ENCODE measurements around the gene TCEANC.

The TCEANC gene

GRCh38 chrX:13654116-13654515 lies 1.2 kb downstream of the TCEANC start:
- peak overlapping the region; percentile 82 for H3K9ac ChIP-seq (ENCODE audit: insufficient read length, low read depth)

GRCh38 chrX:13655674-13656073 lies 2.7 kb downstream of the TCEANC start:
- DNase-seq (ENCODE audit: low read depth, low spot score) = no peak

More at GRCh38 chrX:13654116-13654515, 1.2 kb downstream of the TCEANC start:
- Histone ChIP-seq H3K4me3 (ENCODE audit: insufficient read length, low read depth) (peak overlapping the region; percentile 62), H3K9me3 (ENCODE audit: insufficient read depth, low read length) (no peaks in the 10 kb centered on the region), H3K27me3 (ENCODE audit: insufficient read depth, insufficient read length) (no peaks in the 10 kb centered on the region), H3K36me3 (ENCODE audit: insufficient read depth, insufficient read length, low read length) (no peaks in the 10 kb centered on the region), H3K4me1 (ENCODE audit: insufficient read depth, insufficient read length) (no peaks in the 10 kb centered on the region)
- TF ChIP-seq SUZ12 (IDR thresholded peaks at IDR 0.05; ENCODE audit: extremely low read depth, insufficient read depth, insufficient read length) (no peak), YY1 (IDR thresholded peaks at IDR 0.05; ENCODE audit: insufficient read depth, insufficient read length) (no peak), ZNF274 (IDR thresholded peaks at IDR 0.05; ENCODE audit: low read depth, low read length) (no peak)
- DNase-seq (ENCODE audit: low read depth, low spot score) = no peak

GRCh38 chrX:13658602-13659001 lies 5.7 kb downstream of the TCEANC start:
- H3K4me3 ChIP-seq (ENCODE audit: insufficient read length, low read depth) = no peak overlapping the region
- H3K9me3 ChIP-seq (ENCODE audit: insufficient read depth, low read length) = no peaks in the 10 kb centered on the region
- H3K4me1 ChIP-seq (ENCODE audit: insufficient read depth, insufficient read length) = no peaks in the 10 kb centered on the region
- no peaks in the 10 kb centered on the region for H3K36me3 ChIP-seq (ENCODE audit: insufficient read depth, insufficient read length, low read length)
- DNase-seq (ENCODE audit: low read depth, low spot score) = no peak
- H3K9ac ChIP-seq (ENCODE audit: insufficient read length, low read depth) = no peak overlapping the region
- no peaks in the 10 kb centered on the region for H3K27me3 ChIP-seq (ENCODE audit: insufficient read depth, insufficient read length)
- TF ChIP-seq YY1 (IDR thresholded peaks at IDR 0.05; ENCODE audit: insufficient read depth, insufficient read length) (no peak), ZNF274 (IDR thresholded peaks at IDR 0.05; ENCODE audit: low read depth, low read length) (no peak)

More at GRCh38 chrX:13655674-13656073, 2.7 kb downstream of the TCEANC start:
- Histone ChIP-seq H3K4me1 (ENCODE audit: insufficient read depth, insufficient read length) (no peaks in the 10 kb centered on the region), H3K36me3 (ENCODE audit: insufficient read depth, insufficient read length, low read length) (no peaks in the 10 kb centered on the region), H3K9ac (ENCODE audit: insufficient read length, low read depth) (no peak overlapping the region), H3K9me3 (ENCODE audit: insufficient read depth, low read length) (no peaks in the 10 kb centered on the region), H3K4me3 (ENCODE audit: insufficient read length, low read depth) (no peak overlapping the region), H3K27me3 (ENCODE audit: insufficient read depth, insufficient read length) (no peaks in the 10 kb centered on the region)
- no peak for TF ChIP-seq ZNF274 (IDR thresholded peaks at IDR 0.05; ENCODE audit: low read depth, low read length)
- no peak for TF ChIP-seq SUZ12 (IDR thresholded peaks at IDR 0.05; ENCODE audit: extremely low read depth, insufficient read depth, insufficient read length)
- TF ChIP-seq YY1 (IDR thresholded peaks at IDR 0.05; ENCODE audit: insufficient read depth, insufficient read length) = no peak

- no peak overlapping the region for H3K4me3 ChIP-seq (ENCODE audit: insufficient read length, low read depth)
- peaks cover 3% of the 10 kb centered on the region for H3K36me3 ChIP-seq (ENCODE audit: insufficient read depth, insufficient read length, low read length)
- TF ChIP-seq SUZ12 (IDR thresholded peaks at IDR 0.05; ENCODE audit: extremely low read depth, insufficient read depth, insufficient read length) = no peak
- no peak for TF ChIP-seq YY1 (IDR thresholded peaks at IDR 0.05; ENCODE audit: insufficient read depth, insufficient read length)
- no peak for TF ChIP-seq ZNF274 (IDR thresholded peaks at IDR 0.05; ENCODE audit: low read depth, low read length)
- H3K9me3 ChIP-seq (ENCODE audit: insufficient read depth, low read length) = no peaks in the 10 kb centered on the region
- H3K9ac ChIP-seq (ENCODE audit: insufficient read length, low read depth) = no peak overlapping the region
- no peaks in the 10 kb centered on the region for H3K4me1 ChIP-seq (ENCODE audit: insufficient read depth, insufficient read length)
- H3K27me3 ChIP-seq (ENCODE audit: insufficient read depth, insufficient read length) = no peaks in the 10 kb centered on the region
- no peak for DNase-seq (ENCODE audit: low read depth, low spot score)
Measured at GRCh38 chrX:13659063-13659462, 6.1 kb downstream of the TCEANC start.

GRCh38 chrX:13661735-13662288 lies 8.9 kb downstream of the TCEANC start:
- no peak for DNase-seq (ENCODE audit: low read depth, low spot score)
- H3K4me1 ChIP-seq (ENCODE audit: insufficient read depth, insufficient read length) = no peaks in the 10 kb centered on the region
- no peak overlapping the region for H3K4me3 ChIP-seq (ENCODE audit: insufficient read length, low read depth)
- H3K9ac ChIP-seq (ENCODE audit: insufficient read length, low read depth) = no peak overlapping the region
- H3K27me3 ChIP-seq (ENCODE audit: insufficient read depth, insufficient read length) = no peaks in the 10 kb centered on the region
- H3K9me3 ChIP-seq (ENCODE audit: insufficient read depth, low read length) = no peaks in the 10 kb centered on the region
- TF ChIP-seq ZNF274 (IDR thresholded peaks at IDR 0.05; ENCODE audit: low read depth, low read length) = no peak
- TF ChIP-seq SUZ12 (IDR thresholded peaks at IDR 0.05; ENCODE audit: extremely low read depth, insufficient read depth, insufficient read length) = no peak
- TF ChIP-seq YY1 (IDR thresholded peaks at IDR 0.05; ENCODE audit: insufficient read depth, insufficient read length) = no peak
- peaks cover 3% of the 10 kb centered on the region for H3K36me3 ChIP-seq (ENCODE audit: insufficient read depth, insufficient read length, low read length)

- Histone ChIP-seq H3K4me1 (ENCODE audit: insufficient read depth, insufficient read length) (no peaks in the 10 kb centered on the region), H3K4me3 (ENCODE audit: insufficient read length, low read depth) (no peak overlapping the region), H3K9me3 (ENCODE audit: insufficient read depth, low read length) (no peaks in the 10 kb centered on the region), H3K9ac (ENCODE audit: insufficient read length, low read depth) (no peak overlapping the region), H3K36me3 (ENCODE audit: insufficient read depth, insufficient read length, low read length) (peaks cover 3% of the 10 kb centered on the region), H3K27me3 (ENCODE audit: insufficient read depth, insufficient read length) (no peaks in the 10 kb centered on the region)
- no peak for TF ChIP-seq ZNF274 (IDR thresholded peaks at IDR 0.05; ENCODE audit: low read depth, low read length)
- no peak for TF ChIP-seq SUZ12 (IDR thresholded peaks at IDR 0.05; ENCODE audit: extremely low read depth, insufficient read depth, insufficient read length)
- no peak for TF ChIP-seq YY1 (IDR thresholded peaks at IDR 0.05; ENCODE audit: insufficient read depth, insufficient read length)
- no peak for DNase-seq (ENCODE audit: low read depth, low spot score)
Measured at GRCh38 chrX:13662355-13662791, 9.4 kb downstream of the TCEANC start.

- Histone ChIP-seq H3K9ac (ENCODE audit: insufficient read length, low read depth) (no peak overlapping the region), H3K27me3 (ENCODE audit: insufficient read depth, insufficient read length) (no peaks in the 10 kb centered on the region), H3K9me3 (ENCODE audit: insufficient read depth, low read length) (no peaks in the 10 kb centered on the region), H3K4me1 (ENCODE audit: insufficient read depth, insufficient read length) (no peaks in the 10 kb centered on the region), H3K36me3 (ENCODE audit: insufficient read depth, insufficient read length, low read length) (peaks cover 3% of the 10 kb centered on the region), H3K4me3 (ENCODE audit: insufficient read length, low read depth) (no peak overlapping the region)
- DNase-seq (ENCODE audit: low read depth, low spot score) = no peak
- TF ChIP-seq ZNF274 (IDR thresholded peaks at IDR 0.05; ENCODE audit: low read depth, low read length) (no peak), YY1 (IDR thresholded peaks at IDR 0.05; ENCODE audit: insufficient read depth, insufficient read length) (no peak), SUZ12 (IDR thresholded peaks at IDR 0.05; ENCODE audit: extremely low read depth, insufficient read depth, insufficient read length) (no peak)
Measured at GRCh38 chrX:13664020-13664419, 11.1 kb downstream of the TCEANC start.
